ENCODE data around the gene TTBK1. TPM values are rescaled to one million over a fixed set of nuclear protein-coding genes. Genes with fewer than 3 reads are reported as not detected.

TTBK1 gene
- total RNA-seq, 4 donors from 2014 or later, result 0.06 to 0.14 TPM; not detected in 2

DNA sequence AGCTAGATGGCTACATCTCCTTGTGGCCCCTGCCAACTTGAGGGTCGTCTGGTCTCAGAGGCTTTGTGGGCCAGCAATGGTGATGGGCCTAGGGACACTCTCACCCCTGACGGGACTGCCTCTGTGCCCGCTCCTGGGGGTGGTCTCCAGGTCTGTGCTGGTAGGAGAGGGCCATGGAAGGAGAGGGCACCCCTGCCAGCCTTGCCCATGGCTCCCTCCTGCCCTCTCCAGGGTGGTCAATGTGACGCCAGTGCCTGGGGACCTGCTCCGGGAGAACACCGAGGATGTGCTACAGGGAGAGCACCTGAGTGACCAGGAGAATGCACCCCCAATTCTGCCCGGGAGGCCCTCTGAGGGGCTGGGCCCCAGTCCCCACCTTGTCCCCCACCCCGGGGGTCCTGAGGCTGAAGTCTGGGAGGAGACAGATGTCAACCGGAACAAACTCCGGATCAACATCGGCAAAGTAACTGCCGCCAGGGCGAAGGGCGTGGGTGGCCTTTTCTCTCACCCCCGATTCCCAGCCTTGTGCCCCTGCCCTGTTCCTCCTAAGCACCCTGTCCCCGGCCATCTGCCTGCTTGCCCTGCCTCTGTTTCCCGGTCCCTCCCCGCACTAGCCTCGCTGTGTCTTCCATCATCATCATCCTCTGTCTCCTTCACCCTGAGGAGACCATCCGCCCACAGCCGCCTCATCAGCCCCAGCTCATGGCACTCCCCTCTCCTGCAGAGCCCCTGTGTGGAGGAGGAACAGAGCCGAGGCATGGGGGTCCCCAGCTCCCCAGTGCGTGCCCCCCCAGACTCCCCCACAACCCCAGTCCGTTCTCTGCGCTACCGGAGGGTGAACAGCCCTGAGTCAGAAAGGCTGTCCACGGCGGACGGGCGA, 15.8 kb downstream of the TTBK1 start:
- Histone ChIP-seq H3K27ac (no peak overlapping the region), H3K4me1 (no peaks in the 10 kb centered on the region), H3K36me3 (no peaks in the 10 kb centered on the region), H3K27me3 (no peaks in the 10 kb centered on the region), H3K4me3 (no peak overlapping the region), H3K9me3 (no peaks in the 10 kb centered on the region)
- intact Hi-C loops (cut with DNase I; ENCODE audit: low total_unique reads), result no loop called here
- DNase-seq, result no peak
- TF ChIP-seq, protein P1, sequence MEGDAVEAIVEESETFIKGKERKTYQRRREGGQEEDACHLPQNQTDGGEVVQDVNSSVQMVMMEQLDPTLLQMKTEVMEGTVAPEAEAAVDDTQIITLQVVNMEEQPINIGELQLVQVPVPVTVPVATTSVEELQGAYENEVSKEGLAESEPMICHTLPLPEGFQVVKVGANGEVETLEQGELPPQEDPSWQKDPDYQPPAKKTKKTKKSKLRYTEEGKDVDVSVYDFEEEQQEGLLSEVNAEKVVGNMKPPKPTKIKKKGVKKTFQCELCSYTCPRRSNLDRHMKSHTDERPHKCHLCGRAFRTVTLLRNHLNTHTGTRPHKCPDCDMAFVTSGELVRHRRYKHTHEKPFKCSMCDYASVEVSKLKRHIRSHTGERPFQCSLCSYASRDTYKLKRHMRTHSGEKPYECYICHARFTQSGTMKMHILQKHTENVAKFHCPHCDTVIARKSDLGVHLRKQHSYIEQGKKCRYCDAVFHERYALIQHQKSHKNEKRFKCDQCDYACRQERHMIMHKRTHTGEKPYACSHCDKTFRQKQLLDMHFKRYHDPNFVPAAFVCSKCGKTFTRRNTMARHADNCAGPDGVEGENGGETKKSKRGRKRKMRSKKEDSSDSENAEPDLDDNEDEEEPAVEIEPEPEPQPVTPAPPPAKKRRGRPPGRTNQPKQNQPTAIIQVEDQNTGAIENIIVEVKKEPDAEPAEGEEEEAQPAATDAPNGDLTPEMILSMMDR (IDR thresholded peaks at IDR 0.05), result no peak
- no peak for TF ChIP-seq POLR2A (IDR thresholded peaks at IDR 0.05)

DNA sequence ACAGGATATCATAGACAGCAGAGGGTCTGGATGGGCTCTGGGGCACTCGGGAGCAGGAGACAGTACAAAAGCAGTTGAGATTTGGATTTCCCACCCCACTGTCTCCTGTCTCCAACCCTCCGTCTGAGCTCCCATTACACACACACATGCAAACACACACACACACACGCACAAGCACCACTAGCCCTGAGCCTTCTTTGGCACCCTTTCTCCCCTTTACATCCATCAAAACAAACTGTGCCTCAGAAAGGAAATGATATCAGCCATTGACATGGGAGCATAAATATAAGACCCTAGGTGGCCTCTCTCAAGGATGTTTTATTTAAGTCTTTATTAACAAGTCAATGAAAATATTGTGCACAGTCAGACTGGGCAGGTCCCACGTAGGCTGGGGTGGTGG, 17.5 kb downstream of the TTBK1 start:
- intact Hi-C loops (cut with DNase I; ENCODE audit: low total_unique reads), result no loop called here

GRCh38 chr6:43261198-43261597, 17.9 kb downstream of the TTBK1 start:
- H3K4me1 ChIP-seq, result no peaks in the 10 kb centered on the region
- H3K36me3 ChIP-seq, result no peaks in the 10 kb centered on the region
- DNase-seq, result no peak
- no peaks in the 10 kb centered on the region for H3K27me3 ChIP-seq
- no peak overlapping the region for H3K27ac ChIP-seq
- intact Hi-C loops (cut with DNase I; ENCODE audit: low total_unique reads), result no loop called here
- H3K9me3 ChIP-seq, result no peaks in the 10 kb centered on the region
- TF ChIP-seq, protein P1 (IDR thresholded peaks at IDR 0.05), result no peak
- no peak for TF ChIP-seq POLR2A (IDR thresholded peaks at IDR 0.05)
- H3K4me3 ChIP-seq, result no peak overlapping the region

More for the DNA sequence above, 17.5 kb downstream of the TTBK1 start:
- DNase-seq, result no peak
- Histone ChIP-seq H3K4me3 (no peak overlapping the region), H3K36me3 (no peaks in the 10 kb centered on the region), H3K27ac (no peak overlapping the region), H3K4me1 (no peaks in the 10 kb centered on the region), H3K9me3 (no peaks in the 10 kb centered on the region), H3K27me3 (no peaks in the 10 kb centered on the region)
- TF ChIP-seq, protein P1 (IDR thresholded peaks at IDR 0.05), result no peak
- no peak for TF ChIP-seq POLR2A (IDR thresholded peaks at IDR 0.05)

DNA sequence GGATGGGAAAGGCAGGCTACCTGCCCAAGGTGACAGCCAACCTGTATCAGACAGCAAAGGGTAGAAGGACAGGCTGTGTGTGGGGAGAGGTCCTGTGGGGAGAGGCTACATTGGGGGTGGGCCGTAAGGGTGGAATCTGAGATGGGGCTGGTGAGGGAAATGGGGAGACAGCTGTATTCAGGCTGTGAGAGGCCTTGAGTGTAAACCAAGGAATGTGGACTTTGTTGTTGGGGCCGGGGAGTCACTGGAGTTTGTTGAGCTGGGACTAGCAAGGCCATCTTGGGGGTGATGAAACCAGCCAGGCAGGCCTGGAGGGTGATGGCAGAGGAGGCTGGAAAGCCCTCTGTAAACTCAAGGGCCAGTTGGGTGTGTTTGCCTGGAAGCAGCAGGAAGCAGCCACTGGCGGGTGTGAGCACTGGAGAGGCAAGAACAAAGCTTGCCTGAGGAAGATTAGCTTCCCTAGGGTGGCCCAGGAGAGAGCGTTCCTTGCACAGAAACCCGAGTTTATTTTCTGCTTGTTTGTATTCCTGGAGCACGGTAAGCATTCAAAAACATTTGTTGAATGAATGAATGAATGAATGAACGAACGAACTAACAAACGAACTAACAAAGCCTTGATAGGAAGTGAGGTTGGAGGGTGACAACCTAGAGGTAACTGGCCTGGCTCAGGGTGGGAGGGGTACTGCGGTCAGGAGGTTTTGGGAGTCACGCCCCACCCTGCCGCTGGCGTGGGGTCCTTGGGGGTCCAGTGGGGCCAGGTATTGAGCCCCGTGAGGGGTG, 18.9 kb downstream of the TTBK1 start:
- DNase-seq, result no peak
- H3K4me1 ChIP-seq, result no peaks in the 10 kb centered on the region
- TF ChIP-seq, protein P1 (IDR thresholded peaks at IDR 0.05), result no peak
- no peak for TF ChIP-seq POLR2A (IDR thresholded peaks at IDR 0.05)
- no peak overlapping the region for H3K27ac ChIP-seq
- no peaks in the 10 kb centered on the region for H3K36me3 ChIP-seq
- H3K27me3 ChIP-seq, result no peaks in the 10 kb centered on the region
- intact Hi-C loops (cut with DNase I; ENCODE audit: low total_unique reads), result no loop called here
- H3K9me3 ChIP-seq, result no peaks in the 10 kb centered on the region
- H3K4me3 ChIP-seq, result no peak overlapping the region
